Measurements from ENCODE around the gene GOLGA8A.
"Not testable (repeated sequence)": the region's sequence is repeated elsewhere in the genome, so short reads cannot be mapped to it uniquely, and the experiment has no call there.

The GOLGA8A gene

DNA sequence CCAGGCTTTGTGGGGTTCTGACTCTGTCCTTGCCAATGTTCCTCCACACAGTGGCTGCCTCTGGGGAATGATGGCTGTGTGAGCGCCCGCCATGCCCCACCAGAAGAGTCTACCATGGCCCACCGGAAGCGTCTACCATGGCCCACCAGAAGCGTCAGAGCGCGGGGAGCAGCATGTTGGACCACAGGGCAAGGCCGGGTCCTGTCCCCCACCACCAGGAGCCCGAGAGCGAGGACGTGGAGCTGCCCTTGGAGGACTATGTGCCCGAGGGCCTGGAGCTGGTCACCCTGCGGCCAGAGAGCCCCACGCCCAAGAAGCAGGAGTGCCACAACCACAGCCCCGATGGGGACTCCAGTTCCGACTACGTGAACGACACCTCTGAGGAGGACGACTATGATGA, 28.1 kb downstream of the GOLGA8A start:
- DNase-seq (ENCODE audit: low read depth in 2 of 2): not testable (repeated sequence)

DNA sequence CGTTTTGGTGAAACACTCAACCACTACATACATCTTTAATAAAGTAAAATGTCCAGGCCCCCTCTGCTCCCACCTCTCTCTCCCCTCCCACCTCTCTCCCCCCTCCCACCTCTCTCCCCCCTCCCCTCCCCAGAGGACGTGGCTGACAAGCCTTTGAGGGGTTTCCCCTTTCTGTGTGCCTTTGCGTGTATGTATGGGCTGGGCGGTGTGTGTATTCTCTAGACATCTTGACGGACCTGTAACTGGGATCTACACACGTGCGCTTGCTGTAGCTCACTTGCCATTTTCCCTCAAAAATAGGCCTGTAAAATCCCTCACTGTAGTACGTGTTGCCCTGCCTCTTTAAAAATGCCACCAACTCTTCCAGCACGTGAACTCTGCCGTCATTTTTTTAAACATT, 28.6 kb downstream of the GOLGA8A start:
- not testable (repeated sequence) for DNase-seq (ENCODE audit: low read depth in 2 of 2)

- not testable (repeated sequence) for DNase-seq (ENCODE audit: low read depth in 2 of 2)
Observed at GRCh38 chr15:34403899-34404298, 33.7 kb downstream of the GOLGA8A start.

DNA sequence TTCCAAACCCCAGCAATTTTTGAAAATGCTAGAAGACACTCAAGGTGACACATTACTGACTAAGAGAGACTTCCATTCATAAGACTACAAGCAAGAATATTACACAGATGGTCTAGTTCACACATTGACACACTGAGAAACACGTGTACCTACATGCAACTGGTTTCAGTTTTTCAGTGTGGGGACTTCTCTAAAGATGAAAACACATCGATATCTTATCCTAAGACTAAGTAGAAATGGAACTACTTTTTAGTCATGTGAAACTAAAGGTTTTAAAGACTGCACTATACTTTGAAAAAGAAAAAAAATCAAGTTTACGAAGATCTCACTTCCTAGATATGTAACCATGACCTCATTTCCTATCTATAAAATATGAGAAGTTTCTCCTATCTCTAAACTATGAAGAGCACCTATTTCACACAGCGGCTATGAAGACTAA, 34.4 kb downstream of the GOLGA8A start:
- DNase-seq (ENCODE audit: low read depth in 2 of 2): not testable (repeated sequence)

- not testable (repeated sequence) for DNase-seq (ENCODE audit: low read depth in 2 of 2)
Observed at GRCh38 chr15:34397637-34398259, 39.9 kb downstream of the GOLGA8A start.

DNA sequence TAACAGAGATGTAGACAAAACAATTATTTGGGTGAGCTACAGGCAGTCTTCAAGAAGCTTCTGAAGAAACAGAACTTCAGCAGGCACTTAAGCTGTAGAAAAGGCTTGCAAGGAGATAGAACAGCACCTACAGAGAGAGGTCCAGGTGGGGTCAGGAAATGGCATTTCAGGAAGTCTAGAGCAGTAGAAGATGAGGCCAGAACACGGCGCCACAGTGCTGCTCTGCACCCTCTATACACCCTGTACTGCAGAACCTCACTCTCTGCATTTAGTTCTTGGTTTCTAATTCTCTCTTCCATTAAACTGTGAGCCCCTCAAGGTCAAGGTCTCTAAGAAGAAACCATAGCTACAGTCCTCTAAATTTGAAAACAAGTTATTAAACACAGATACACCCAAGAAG, 44.6 kb downstream of the GOLGA8A start:
- not testable (repeated sequence) for DNase-seq (ENCODE audit: low read depth in 2 of 2)

- DNase-seq (ENCODE audit: low read depth in 2 of 2): not testable (repeated sequence)
Observed at GRCh38 chr15:34389594-34390086, 48.0 kb downstream of the GOLGA8A start.

All from stimulated activated CD8-positive, alpha-beta memory T cell treated with anti-CD3 and anti-CD28 coated beads, Interleukin-7, amount 100 ng/mL, for 4 hours (primary cell).